Articular chondrocyte of knee joint (primary cell): ENCODE measurements around the gene CYBA. TPM values are rescaled to one million over a fixed set of nuclear protein-coding genes. Genes with fewer than 3 reads are reported as not detected.

Experiments
- total RNA-seq: library from RNA; depleted of rRNA; stranded (reverse); fragments of >200 nt; gene quantifications from 2 replicates; pipeline ENCODE4 v1.2.3, GENCODE V29; 2012

The CYBA gene
- 162 and 191 TPM in 2 replicates for total RNA-seq

GRCh38 chr16:88650749-88651275 lies at the start of gene CYBA:
TSS of gene CYBA (minus strand) at chr16:88651053. CDS start at chr16:88651013, 40 bp downstream.

GRCh38 chr16:88686439-88687253 lies 35.8 kb upstream of the CYBA start, which contains the start of gene SNAI3:
TSS of gene SNAI3 (minus strand) at chr16:88686507. CDS start at chr16:88686406, 101 bp downstream.

GRCh38 chr16:88662843-88663606 lies 12.2 kb upstream of the CYBA start, which contains the start of gene MVD:
TSS of gene MVD (minus strand) at chr16:88663091. CDS start at chr16:88663080, 11 bp downstream.

GRCh38 chr16:88638323-88639230 lies 12.3 kb downstream of the CYBA start, which contains the start of gene IL17C:
TSS of gene IL17C (plus strand) at chr16:88638572. CDS start at chr16:88638642, 70 bp downstream.

Other genes starting within 250 kb of the CYBA start
- 0.78 and 2.2 TPM in 2 replicates for gene ZFPM1, start 197.8 kb downstream of the CYBA start, total RNA-seq
- gene ZC3H18, start 80.7 kb downstream of the CYBA start, total RNA-seq, result 11.7 and 12.5 TPM in 2 replicates
- not detected in 2 replicates for gene IL17C, start 12.5 kb downstream of the CYBA start, total RNA-seq
- gene MVD, start 12.0 kb upstream of the CYBA start, total RNA-seq, result 23.1 and 25.6 TPM in 2 replicates
- gene SNAI3, start 35.5 kb upstream of the CYBA start, total RNA-seq, result not detected in 2 replicates
- 9.0 and 10.8 TPM in 2 replicates for gene RNF166, start 55.4 kb upstream of the CYBA start, total RNA-seq
- 10.5 and 12.0 TPM in 2 replicates for gene CTU2, start 55.5 kb upstream of the CYBA start, total RNA-seq
- gene PIEZO1, start 134.2 kb upstream of the CYBA start, total RNA-seq, result 123 and 147 TPM in 2 replicates
- 5.4 and 7.6 TPM in 2 replicates for gene CDT1, start 152.7 kb upstream of the CYBA start, total RNA-seq
- gene APRT, start 160.9 kb upstream of the CYBA start, total RNA-seq, result 43.8 and 48.7 TPM in 2 replicates
- gene GALNS, start 205.9 kb upstream of the CYBA start, total RNA-seq, result 26.5 and 28.6 TPM in 2 replicates
- 50.2 TPM in 2 replicates for gene TRAPPC2L, start 206.1 kb upstream of the CYBA start, total RNA-seq
- gene PABPN1L, start 215.6 kb upstream of the CYBA start, total RNA-seq, result not detected in 2 replicates